GM18858 (cell line): Measurements from ENCODE around the gene AHCYL2.
"Not testable (repeated sequence)": the region's sequence is repeated elsewhere in the genome, so short reads cannot be mapped to it uniquely, and the experiment has no call there.

Source experiments
- ATAC-seq: cut with Tn5 transposase; IDR thresholded peaks from one replicate; pipeline ENCODE4 v1.9.1; 2021; ENCODE audit not compliant: unreplicated experiment

AHCYL2 gene

GRCh38 chr7:129446925-129447324 is 222.1 kb downstream of the AHCYL2 start:
- ATAC-seq = not testable (repeated sequence)

DNA sequence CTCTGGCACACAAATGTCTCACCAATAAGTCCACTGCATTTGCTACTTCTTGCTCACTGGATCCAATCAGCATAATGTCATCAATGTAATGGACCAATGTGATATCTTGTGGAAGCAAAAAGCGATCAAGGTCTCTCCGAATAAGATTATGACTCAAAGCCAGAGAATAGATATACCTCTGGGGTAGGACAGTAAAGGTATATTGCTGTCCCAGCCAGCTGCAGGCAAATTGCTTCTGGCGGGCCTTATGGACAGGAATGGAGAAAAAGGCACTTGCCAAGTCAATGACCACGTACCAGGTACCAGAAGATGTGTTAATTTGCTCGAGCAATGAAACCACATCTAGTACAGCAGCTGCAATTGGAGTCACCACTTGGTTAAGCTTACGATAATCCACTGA is 222.6 kb downstream of the AHCYL2 start:
- ATAC-seq = not testable (repeated sequence)

GRCh38 chr7:129448608-129449007 is 223.8 kb downstream of the AHCYL2 start:
- not testable (repeated sequence) for ATAC-seq

GRCh38 chr7:129450295-129450694 is 225.5 kb downstream of the AHCYL2 start:
- ATAC-seq = no peak

DNA sequence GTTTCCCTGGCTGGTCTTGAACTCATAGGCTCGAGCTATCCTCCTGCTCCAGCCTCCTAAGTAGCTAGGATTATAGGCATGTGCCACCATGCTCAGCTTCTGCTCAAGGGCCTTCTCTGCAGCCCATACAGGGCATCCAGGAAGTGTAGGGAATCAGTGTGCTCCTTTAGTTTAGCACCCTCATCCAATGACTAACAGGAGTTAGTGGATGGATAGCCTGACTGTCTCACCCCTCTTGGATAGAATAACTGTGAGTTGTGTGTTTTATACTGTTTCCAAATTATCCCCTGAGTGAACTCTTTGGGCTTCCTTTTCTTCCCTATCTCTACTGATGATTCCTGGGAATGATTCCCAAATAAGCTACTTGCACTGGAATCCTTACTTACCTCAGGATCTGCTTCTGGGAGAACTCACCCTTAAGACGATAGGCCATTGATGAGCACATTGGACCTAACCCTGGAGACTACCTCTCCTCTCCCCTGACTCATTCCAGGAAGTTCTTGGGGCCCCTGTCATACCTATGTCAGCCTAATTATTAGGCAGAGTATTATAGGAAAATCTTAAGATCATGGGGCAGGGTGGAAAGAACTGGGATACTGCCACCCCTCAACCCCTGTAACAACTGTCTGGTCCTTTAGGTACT is 227.9 kb downstream of the AHCYL2 start:
- ATAC-seq = no peak

GRCh38 chr7:129453510-129454248 is 228.8 kb downstream of the AHCYL2 start:
- ATAC-seq = no peak

GRCh38 chr7:129454249-129454551 is 229.4 kb downstream of the AHCYL2 start:
- ATAC-seq = no peak

DNA sequence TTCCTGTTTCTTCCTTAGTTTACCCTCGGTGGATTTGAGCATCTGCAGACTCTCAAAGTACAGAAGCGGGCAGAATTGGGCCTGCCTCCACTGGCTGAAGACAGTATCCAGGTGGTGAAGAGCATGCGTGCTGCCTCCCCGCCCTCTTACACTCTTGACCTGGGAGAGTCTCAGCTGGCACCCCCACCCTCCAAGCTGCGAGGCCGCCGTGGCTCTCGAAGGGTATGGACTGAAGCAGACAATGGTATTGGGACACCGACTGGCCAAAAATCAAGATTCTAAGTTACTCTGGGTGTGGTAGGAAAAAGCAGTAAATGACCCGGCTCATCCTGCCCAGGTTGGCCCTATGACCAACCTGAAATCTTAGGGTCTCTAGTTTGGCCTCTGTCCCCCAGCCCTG is 231.6 kb downstream of the AHCYL2 start:
- ATAC-seq = no peak

- ATAC-seq = no peak
Observed at GRCh38 chr7:129457101-129457500, 232.3 kb downstream of the AHCYL2 start.

DNA sequence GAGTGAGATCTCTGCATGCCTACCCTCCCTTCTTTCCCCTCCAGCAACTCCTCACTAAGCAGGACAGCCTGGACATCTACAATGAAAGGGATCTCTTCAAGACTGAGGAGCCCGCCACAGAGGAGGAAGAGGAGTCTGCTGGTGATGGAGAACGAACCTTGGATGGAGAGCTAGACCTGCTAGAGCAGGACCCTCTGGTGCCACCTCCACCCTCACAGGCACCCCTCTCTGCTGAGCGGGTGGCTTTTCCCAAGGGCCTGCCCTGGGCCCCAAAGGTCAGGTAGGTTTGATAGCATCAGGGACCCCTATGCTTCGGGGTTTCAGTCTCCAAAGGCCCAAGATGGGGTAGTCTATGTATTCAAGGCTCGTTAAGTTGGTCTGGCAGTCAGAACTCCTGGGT is 233.3 kb downstream of the AHCYL2 start:
- no peak for ATAC-seq

DNA sequence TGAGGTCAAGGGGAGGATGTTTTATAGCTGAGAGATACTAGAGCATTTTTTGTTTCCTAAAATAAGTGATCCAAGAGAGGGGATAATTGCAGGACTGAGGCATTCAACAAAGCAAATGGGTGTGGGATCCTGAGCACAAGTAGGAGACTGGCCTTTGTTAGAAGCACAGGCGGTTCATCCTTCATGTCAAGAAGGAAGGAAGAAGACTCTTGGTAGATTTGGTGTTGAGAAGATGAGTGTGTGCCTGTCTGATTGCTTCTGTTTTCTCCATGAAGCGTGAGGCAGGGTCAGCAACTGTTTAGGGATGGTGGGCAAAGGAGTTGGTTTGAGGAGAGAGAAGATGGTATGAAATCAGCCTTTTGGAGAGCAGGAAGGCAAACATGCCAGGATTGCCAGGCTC is 237.0 kb downstream of the AHCYL2 start:
- ATAC-seq = no peak

DNA sequence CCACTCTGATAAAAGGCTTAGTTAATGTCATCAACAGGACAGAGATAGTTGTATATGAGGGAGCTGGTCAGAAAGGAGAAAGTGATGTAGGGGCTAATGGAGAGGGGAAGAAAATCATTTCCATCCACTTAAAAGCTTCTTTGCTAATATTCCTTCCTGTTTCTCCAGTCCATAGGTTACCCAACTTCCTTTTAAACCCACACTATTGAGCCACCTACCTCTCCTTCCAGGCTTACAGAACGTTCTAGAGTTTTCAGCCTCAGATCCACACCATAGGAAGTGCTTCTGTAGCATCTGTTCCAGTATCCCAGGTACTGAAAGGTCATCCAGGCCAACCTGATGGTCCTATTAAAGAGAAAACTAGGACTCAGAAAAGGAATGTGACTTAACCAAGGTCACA is 237.6 kb downstream of the AHCYL2 start:
- no peak for ATAC-seq

DNA sequence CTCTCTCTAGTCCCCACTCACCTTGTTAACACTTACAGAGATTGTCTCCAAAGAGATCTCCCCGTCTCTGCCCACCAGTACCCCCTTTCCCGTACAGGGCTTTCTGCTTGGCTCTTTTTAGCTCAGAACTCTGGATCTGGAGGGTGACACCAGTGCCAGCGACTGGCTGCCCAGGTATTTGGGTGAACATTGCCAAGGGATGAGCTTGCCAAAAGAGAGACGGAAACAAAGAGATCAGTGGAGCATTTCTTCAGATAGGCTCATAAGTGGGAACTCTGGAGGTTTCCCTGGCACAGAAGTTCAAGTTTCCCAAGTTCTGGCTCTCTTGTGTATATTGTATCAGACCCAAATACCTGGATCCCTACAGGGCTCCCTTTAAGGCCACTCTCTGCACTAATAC is 239.4 kb downstream of the AHCYL2 start:
- ATAC-seq = no peak

DNA sequence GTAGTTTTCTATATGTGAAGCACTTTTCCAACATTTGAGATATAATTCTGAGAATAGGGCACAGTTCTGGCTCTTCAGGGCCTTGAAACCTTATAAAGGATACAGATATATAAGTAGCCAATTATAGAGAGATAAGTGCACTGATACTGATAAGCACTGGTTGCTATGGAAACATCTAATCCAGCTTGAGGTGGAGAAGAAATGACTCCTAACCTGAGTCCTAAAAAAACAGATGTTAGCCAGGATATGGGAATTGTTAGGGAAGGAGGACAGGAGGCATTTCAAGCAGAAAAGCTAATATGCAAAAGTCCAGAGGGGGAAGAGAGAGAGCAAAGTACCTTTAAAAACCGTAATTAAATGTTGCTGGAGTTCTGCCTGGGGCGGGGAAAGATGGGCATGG is 240.2 kb downstream of the AHCYL2 start:
- ATAC-seq = no peak

DNA sequence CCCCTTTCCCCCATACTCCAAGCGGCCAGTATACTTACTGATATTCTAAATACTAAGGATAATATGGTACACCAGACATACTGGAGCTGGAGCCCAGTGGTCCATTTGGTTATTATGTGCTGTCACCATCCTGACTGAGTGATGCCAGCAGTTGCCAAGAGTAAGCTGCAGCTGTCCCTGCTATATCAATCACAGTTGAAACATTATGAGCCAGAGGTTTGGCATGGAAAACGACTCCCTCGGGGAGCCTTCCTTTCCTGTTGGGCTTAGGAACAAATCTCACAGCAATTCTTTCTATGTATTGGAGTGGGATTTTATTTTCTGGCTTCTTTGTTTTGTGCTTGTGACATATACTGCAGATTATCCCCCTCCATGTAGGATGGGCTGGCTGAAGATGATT is 242.0 kb downstream of the AHCYL2 start:
- no peak for ATAC-seq

DNA sequence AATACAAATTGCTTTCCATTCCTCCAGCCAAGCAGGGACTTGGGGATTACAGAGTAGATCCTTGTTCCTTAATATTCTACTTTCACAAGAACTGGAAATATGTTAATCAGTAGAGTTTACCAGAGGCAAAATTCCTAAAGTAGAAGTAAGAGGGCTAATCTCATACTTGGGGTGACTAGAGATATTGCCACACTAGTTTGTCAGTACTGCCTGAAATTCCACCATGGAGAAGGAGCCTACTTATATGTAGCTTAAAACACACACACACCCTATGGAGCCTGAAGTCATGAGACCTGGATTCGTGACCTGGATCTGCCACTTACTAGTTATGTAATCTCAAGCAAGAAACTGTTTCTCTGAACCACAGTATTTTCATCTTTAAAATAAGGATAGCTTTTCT is 243.3 kb downstream of the AHCYL2 start:
- ATAC-seq = no peak

- no peak for ATAC-seq
Observed at GRCh38 chr7:129468547-129468946, 243.7 kb downstream of the AHCYL2 start.

DNA sequence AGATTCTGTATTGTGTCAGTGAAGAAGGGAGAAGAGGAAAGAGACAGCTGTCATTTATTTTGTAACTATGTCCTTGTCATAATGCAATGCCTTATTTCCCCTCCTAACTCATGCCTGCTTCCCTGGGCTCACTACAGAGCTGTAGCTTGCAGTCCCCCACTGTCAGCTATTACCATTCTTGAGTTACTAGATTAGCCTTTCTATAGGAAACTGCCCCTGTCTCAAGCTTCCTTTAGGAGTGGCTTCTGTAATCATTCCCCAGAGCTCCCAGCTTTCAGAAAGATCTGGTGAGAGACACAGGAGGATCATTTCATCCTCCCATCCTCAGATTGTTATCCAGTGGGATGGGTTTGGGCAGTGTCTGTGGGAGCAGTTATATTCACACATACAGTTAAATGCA is 245.1 kb downstream of the AHCYL2 start:
- no peak for ATAC-seq

DNA sequence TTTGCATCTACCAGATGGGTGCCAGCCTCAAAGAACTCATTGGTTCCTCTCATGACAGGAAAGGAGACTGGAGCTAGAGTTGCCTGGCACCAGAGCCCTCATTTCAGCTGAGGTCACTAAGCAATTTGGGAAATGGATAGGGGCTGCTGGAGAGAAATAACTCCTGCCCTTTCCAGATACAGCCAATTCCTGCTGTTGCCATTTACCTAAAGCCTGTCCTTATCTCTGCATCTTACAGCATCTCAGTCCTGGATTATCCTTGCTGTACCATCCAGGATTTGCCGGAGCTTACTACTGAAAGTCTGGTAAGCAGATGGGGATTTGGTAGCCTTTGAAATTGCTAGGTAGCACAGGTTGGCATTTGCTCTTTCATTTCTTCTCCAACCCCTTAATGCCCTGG is 245.6 kb downstream of the AHCYL2 start:
- no peak for ATAC-seq

GRCh38 chr7:129471402-129471827 is 246.6 kb downstream of the AHCYL2 start:
- ATAC-seq = no peak

- ATAC-seq = not testable (repeated sequence)
Observed at GRCh38 chr7:129475931-129476330, 251.1 kb downstream of the AHCYL2 start.

DNA sequence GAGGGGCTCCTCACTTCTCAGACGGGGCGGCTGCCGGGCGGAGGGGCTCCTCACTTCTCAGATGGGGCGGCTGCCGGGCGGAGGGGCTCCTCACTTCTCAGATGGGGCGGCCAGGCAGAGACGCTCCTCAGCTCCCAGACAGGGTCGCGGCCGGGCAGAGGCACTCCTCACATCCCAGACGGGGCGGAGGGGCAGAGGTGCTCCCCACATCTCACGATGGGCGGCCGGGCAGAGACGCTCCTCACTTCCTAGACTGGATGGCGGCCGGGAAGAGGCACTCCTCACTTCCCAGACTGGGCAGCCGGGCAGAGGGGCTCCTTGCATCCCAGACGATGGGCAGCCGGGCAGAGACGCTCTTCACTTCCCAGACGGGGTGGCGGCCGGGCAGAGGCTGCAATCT is 251.6 kb downstream of the AHCYL2 start:
- ATAC-seq = not testable (repeated sequence)
